HEK293 (cell line): ENCODE results near the gene ASCL5.
A peak's percentile ranks its signal among the peaks of the same experiment; 100 is the strongest.

ENCODE experiments used
- GFI1B ChIP-seq: fragments of 450-650 bp; formaldehyde crosslinking; IDR thresholded peaks from 2 replicates; pipeline ENCODE4 v1.5.1; 2016; ENCODE audit warnings: missing biosample characterization, missing genetic modification characterization
- GLI4 ChIP-seq: fragments of 450-650 bp; formaldehyde crosslinking; IDR thresholded peaks from 2 replicates; pipeline ENCODE4 v1.5.1; 2016; ENCODE audit warnings: missing biosample characterization, missing genetic modification characterization
- IKZF3 ChIP-seq: fragments of 450-650 bp; IDR thresholded peaks from 2 replicates; pipeline ENCODE4 v1.5.0; 2018; ENCODE audit warnings: missing biosample characterization, mild to moderate bottlenecking, missing genetic modification characterization, moderate library complexity
- KLF16 ChIP-seq: fragments of 450-650 bp; formaldehyde crosslinking; IDR thresholded peaks from 2 replicates; pipeline ENCODE4 v1.5.1; 2017; ENCODE audit warnings: missing biosample characterization, missing genetic modification characterization
- RBAK ChIP-seq: fragments of 450-650 bp; formaldehyde crosslinking; IDR thresholded peaks from 2 replicates; pipeline ENCODE4 v1.5.1; 2016; ENCODE audit warnings: missing biosample characterization, missing genetic modification characterization
- REPIN1 ChIP-seq: fragments of 450-650 bp; formaldehyde crosslinking; IDR thresholded peaks from 2 replicates; pipeline ENCODE4 v1.5.1; 2017; ENCODE audit warnings: missing biosample characterization, missing genetic modification characterization, low read depth
- REST ChIP-seq: fragments of 450-650 bp; formaldehyde crosslinking; IDR thresholded peaks from 2 replicates; pipeline ENCODE4 v1.5.1; 2016; ENCODE audit warnings: missing biosample characterization, missing genetic modification characterization
- SCRT2 ChIP-seq: fragments of 450-650 bp; formaldehyde crosslinking; IDR thresholded peaks from 2 replicates; pipeline ENCODE4 v1.5.1; 2016; ENCODE audit warnings: missing biosample characterization, missing genetic modification characterization
- SP2 ChIP-seq: fragments of 450-650 bp; formaldehyde crosslinking; IDR thresholded peaks from 2 replicates; pipeline ENCODE4 v1.5.1; 2016; ENCODE audit warnings: missing biosample characterization, missing genetic modification characterization
- WT1 ChIP-seq: fragments of 450-650 bp; formaldehyde crosslinking; IDR thresholded peaks from 2 replicates; pipeline ENCODE4 v1.5.1; 2016; ENCODE audit warnings: missing biosample characterization, missing genetic modification characterization
- ZBTB1 ChIP-seq: fragments of 450-650 bp; formaldehyde crosslinking; IDR thresholded peaks from 2 replicates; pipeline ENCODE4 v1.5.1; 2016; ENCODE audit warnings: missing biosample characterization, missing genetic modification characterization
- ZBTB21 ChIP-seq: fragments of 450-650 bp; formaldehyde crosslinking; IDR thresholded peaks from 2 replicates; pipeline ENCODE4 v1.5.1; 2017; ENCODE audit warnings: missing biosample characterization, missing genetic modification characterization
- ZBTB26 ChIP-seq: fragments of 450-650 bp; formaldehyde crosslinking; optimal IDR thresholded peaks from 2 replicates; pipeline ENCODE3; 2016; ENCODE audit warnings: missing biosample characterization, mild to moderate bottlenecking, missing genetic modification characterization
- ZBTB6 ChIP-seq: fragments of 450-650 bp; formaldehyde crosslinking; IDR thresholded peaks from 2 replicates; pipeline ENCODE4 v1.5.1; 2017; ENCODE audit warnings: missing biosample characterization, missing genetic modification characterization
- ZFP37 ChIP-seq: fragments of 450-650 bp; formaldehyde crosslinking; IDR thresholded peaks from 2 replicates; pipeline ENCODE4 v1.5.1; 2016; ENCODE audit warnings: missing biosample characterization, missing genetic modification characterization
- ZNF133 ChIP-seq: fragments of 450-650 bp; formaldehyde crosslinking; IDR thresholded peaks from 2 replicates; pipeline ENCODE4 v1.5.1; 2016; ENCODE audit warnings: missing biosample characterization, missing genetic modification characterization
- ZNF175 ChIP-seq: fragments of 450-650 bp; formaldehyde crosslinking; IDR thresholded peaks from 2 replicates; pipeline ENCODE4 v1.5.1; 2016; ENCODE audit warnings: missing biosample characterization, missing genetic modification characterization
- ZNF2 ChIP-seq: fragments of 450-650 bp; formaldehyde crosslinking; IDR thresholded peaks from 2 replicates; pipeline ENCODE4 v1.5.1; 2016; ENCODE audit warnings: missing biosample characterization, missing genetic modification characterization
- ZNF37A ChIP-seq: fragments of 450-650 bp; IDR thresholded peaks from 2 replicates; pipeline ENCODE4 v1.5.1; 2018; ENCODE audit warnings: missing biosample characterization, missing genetic modification characterization
- ZNF423 ChIP-seq: fragments of 450-650 bp; formaldehyde crosslinking; IDR thresholded peaks from 2 replicates; pipeline ENCODE4 v1.5.1; 2016; ENCODE audit warnings: missing biosample characterization, missing genetic modification characterization
- ZNF449 ChIP-seq: fragments of 450-650 bp; formaldehyde crosslinking; IDR thresholded peaks from 2 replicates; pipeline ENCODE4 v1.5.1; 2017; ENCODE audit warnings: missing biosample characterization, mild to moderate bottlenecking, missing genetic modification characterization, moderate library complexity
- ZNF514 ChIP-seq: fragments of 450-650 bp; formaldehyde crosslinking; IDR thresholded peaks from 2 replicates; pipeline ENCODE4 v1.5.1; 2016; ENCODE audit warnings: missing biosample characterization, missing genetic modification characterization
- ZNF529 ChIP-seq: fragments of 450-650 bp; formaldehyde crosslinking; IDR thresholded peaks from 2 replicates; pipeline ENCODE4 v1.5.1; 2017; ENCODE audit warnings: missing genetic modification characterization, missing biosample characterization; ENCODE audit not compliant: insufficient replicate concordance
- ZNF561 ChIP-seq: fragments of 450-650 bp; IDR thresholded peaks from 2 replicates; pipeline ENCODE4 v1.5.1; 2018; ENCODE audit warnings: missing biosample characterization, missing genetic modification characterization, borderline replicate concordance
- ZNF654 ChIP-seq: fragments of 450-650 bp; formaldehyde crosslinking; IDR thresholded peaks from 2 replicates; pipeline ENCODE4 v1.5.1; 2016; ENCODE audit warnings: low read depth, missing biosample characterization, missing genetic modification characterization
- ZSCAN16 ChIP-seq: fragments of 450-650 bp; formaldehyde crosslinking; IDR thresholded peaks from 2 replicates; pipeline ENCODE4 v1.5.1; 2016; ENCODE audit warnings: missing biosample characterization, missing genetic modification characterization
- TF ChIP-seq, protein P1 (sequence below): fragments of 450-650 bp; formaldehyde crosslinking; IDR thresholded peaks from 2 replicates; pipeline ENCODE4 v1.5.1; 2016; ENCODE audit warnings: missing biosample characterization, missing genetic modification characterization
- TF ChIP-seq, protein P2 (sequence below): fragments of 450-650 bp; formaldehyde crosslinking; IDR thresholded peaks from 2 replicates; pipeline ENCODE4 v1.5.1; 2016; ENCODE audit warnings: missing biosample characterization, missing genetic modification characterization

The ASCL5 gene

GRCh38 chr1:201114245-201115131 lies 12.5 kb downstream of the ASCL5 start (continued):
- TF ChIP-seq REST (tag by site-specific recombination) = no peak
- no peak for TF ChIP-seq ZBTB1 (tag by site-specific recombination)
- TF ChIP-seq GFI1B = peak; percentile 59; the same call in 1 of the 2 replicates
- peak; percentile 78 for TF ChIP-seq ZNF2 (tag by site-specific recombination)
- TF ChIP-seq IKZF3 (tag by site-specific recombination) = peak; percentile 93
- TF ChIP-seq ZNF529 (tag by site-specific recombination) = no peak
- TF ChIP-seq ZBTB21 (tag by site-specific recombination) = no peak
- peak; percentile 41; the same call in 1 of the 2 replicates for TF ChIP-seq KLF16 (tag by site-specific recombination)
- no peak for TF ChIP-seq ZNF175 (tag by site-specific recombination)
- TF ChIP-seq ZBTB6 (tag by site-specific recombination) = no peak
- no peak; the same call in 1 of the 2 replicates for TF ChIP-seq ZNF561 (tag by site-specific recombination)
- peak; percentile 59; the same call in 1 of the 2 replicates for TF ChIP-seq ZNF423
- TF ChIP-seq ZNF449 (tag by site-specific recombination) = no peak
- TF ChIP-seq ZNF654 (tag by site-specific recombination) = peak; percentile 87
- peak; percentile 52 for TF ChIP-seq SCRT2 (tag by site-specific recombination)
- peak; percentile 45; the same call in 1 of the 2 replicates for TF ChIP-seq WT1
- TF ChIP-seq RBAK = no peak
- TF ChIP-seq ZBTB26 (tag by site-specific recombination) = peak; percentile 83
- TF ChIP-seq SP2 = no peak
- TF ChIP-seq, protein P1, sequence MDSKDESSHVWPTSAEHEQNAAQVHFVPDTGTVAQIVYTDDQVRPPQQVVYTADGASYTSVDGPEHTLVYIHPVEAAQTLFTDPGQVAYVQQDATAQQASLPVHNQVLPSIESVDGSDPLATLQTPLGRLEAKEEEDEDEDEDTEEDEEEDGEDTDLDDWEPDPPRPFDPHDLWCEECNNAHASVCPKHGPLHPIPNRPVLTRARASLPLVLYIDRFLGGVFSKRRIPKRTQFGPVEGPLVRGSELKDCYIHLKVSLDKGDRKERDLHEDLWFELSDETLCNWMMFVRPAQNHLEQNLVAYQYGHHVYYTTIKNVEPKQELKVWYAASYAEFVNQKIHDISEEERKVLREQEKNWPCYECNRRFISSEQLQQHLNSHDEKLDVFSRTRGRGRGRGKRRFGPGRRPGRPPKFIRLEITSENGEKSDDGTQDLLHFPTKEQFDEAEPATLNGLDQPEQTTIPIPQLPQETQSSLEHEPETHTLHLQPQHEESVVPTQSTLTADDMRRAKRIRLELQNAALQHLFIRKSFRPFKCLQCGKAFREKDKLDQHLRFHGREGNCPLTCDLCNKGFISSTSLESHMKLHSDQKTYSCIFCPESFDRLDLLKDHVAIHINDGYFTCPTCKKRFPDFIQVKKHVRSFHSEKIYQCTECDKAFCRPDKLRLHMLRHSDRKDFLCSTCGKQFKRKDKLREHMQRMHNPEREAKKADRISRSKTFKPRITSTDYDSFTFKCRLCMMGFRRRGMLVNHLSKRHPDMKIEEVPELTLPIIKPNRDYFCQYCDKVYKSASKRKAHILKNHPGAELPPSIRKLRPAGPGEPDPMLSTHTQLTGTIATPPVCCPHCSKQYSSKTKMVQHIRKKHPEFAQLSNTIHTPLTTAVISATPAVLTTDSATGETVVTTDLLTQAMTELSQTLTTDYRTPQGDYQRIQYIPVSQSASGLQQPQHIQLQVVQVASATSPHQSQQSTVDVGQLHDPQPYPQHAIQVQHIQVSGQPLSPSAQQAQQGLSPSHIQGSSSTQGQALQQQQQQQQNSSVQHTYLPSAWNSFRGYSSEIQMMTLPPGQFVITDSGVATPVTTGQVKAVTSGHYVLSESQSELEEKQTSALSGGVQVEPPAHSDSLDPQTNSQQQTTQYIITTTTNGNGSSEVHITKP = 0 out of 2 replicates have a peak, but pooled peaks have one; percentile 16
- TF ChIP-seq GLI4 (tag by site-specific recombination) = no peak
- TF ChIP-seq, protein P2, sequence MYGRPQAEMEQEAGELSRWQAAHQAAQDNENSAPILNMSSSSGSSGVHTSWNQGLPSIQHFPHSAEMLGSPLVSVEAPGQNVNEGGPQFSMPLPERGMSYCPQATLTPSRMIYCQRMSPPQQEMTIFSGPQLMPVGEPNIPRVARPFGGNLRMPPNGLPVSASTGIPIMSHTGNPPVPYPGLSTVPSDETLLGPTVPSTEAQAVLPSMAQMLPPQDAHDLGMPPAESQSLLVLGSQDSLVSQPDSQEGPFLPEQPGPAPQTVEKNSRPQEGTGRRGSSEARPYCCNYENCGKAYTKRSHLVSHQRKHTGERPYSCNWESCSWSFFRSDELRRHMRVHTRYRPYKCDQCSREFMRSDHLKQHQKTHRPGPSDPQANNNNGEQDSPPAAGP = peak; percentile 66; the same call in 1 of the 2 replicates
- peak; percentile 90 for TF ChIP-seq ZFP37
- TF ChIP-seq ZNF37A = no peak
- no peak for TF ChIP-seq ZNF514 (tag by site-specific recombination)
- TF ChIP-seq ZNF133 = no peak
- TF ChIP-seq REPIN1 = no peak
- no peak for TF ChIP-seq ZSCAN16 (tag by site-specific recombination)
